ENCODE data around the gene GMDS. TPM values are rescaled to one million over a fixed set of nuclear protein-coding genes. Genes with fewer than 3 reads are reported as not detected.
"Not testable (repeated sequence)": the region's sequence is repeated elsewhere in the genome, so short reads cannot be mapped to it uniquely, and the experiment has no call there.

GMDS gene
- total and polyA plus RNA-seq, 2 donors: 19.9 to 28.4 TPM

DNA sequence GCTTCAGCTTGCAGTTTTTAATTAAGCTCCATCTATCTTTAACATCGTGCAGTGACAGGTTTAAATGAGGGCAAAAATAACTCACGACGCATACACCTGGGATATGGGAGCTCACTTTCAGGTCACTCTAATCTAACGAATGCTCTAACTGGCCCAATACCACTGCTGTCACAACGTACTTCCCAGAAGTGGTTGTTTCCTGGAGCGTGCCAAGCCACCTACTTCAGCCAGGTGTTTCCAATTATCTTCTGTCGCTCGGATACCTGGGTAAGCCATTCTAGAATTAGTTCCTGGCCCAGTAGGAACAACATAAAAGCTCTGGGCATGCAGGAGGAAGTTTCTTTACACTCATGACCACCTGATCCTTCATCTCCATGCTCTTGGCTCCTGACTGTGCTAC lies 488.3 kb downstream of the GMDS start:
- H3K4me1 ChIP-seq (ENCODE audit: control insufficient read depth in 2 of 2, insufficient read depth in 2 of 2, low read length in 2 of 2): no peaks in the 10 kb centered on the region
- no peaks in the 10 kb centered on the region for H3K36me3 ChIP-seq (ENCODE audit: control insufficient read depth in 2 of 2, insufficient read depth in 2 of 2, low read length in 1 of 2)
- 95% methylated on average over 8 of the region's 8 CpGs for WGBS
- no peak overlapping the region for H3K4me3 ChIP-seq (ENCODE audit: low read length in 2 of 2)
- no peak for DNase-seq (ENCODE audit: low read depth in 6 of 9, low spot score in 9 of 9)
- H3K27ac ChIP-seq (ENCODE audit: low read depth in 1 of 2, low read length in 1 of 2): no peak overlapping the region
- no peaks in the 10 kb centered on the region for H3K9me3 ChIP-seq (ENCODE audit: control insufficient read depth in 2 of 2, insufficient read depth in 1 of 2, low read length in 1 of 2)
- H3K27me3 ChIP-seq (ENCODE audit: control insufficient read depth in 2 of 2, insufficient read depth in 1 of 2, low read length in 1 of 2): no peaks in the 10 kb centered on the region

DNA sequence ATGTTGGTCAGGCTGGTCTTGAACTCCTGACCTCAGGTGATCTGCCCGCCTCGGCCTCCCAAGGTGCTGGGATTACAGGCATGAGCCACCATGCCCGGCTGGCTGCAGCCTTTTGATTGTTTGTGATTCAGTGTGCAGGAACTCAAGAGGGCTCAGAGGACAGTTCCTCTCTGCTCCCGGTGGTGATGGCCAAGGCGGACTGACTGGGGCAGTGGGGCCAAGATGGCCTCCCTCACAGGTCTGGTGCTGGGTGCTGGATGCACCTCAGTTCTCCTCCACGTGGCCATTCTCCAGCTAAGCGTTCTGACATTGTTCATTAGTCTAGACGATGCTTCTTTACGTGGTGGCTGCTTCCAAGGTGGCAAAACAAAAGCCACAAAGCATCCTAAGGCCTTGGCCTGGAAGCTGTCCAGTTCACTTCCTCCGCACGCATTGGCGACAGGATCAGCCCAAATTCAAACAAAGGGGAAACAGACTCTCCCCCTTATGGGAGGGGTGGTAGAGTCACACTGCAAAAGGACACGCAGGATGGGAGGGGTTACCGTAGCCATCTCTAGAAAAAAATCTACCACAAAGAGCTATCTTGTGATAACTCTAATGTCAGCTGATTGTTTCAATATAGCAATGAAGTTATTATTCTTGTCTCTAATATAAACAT lies 488.8 kb downstream of the GMDS start:
- no peaks in the 10 kb centered on the region for H3K27me3 ChIP-seq (ENCODE audit: control insufficient read depth in 2 of 2, insufficient read depth in 1 of 2, low read length in 1 of 2)
- H3K9me3 ChIP-seq (ENCODE audit: control insufficient read depth in 2 of 2, insufficient read depth in 1 of 2, low read length in 1 of 2): no peaks in the 10 kb centered on the region
- DNase-seq (ENCODE audit: low read depth in 6 of 9, low spot score in 9 of 9): no peak
- H3K36me3 ChIP-seq (ENCODE audit: control insufficient read depth in 2 of 2, insufficient read depth in 2 of 2, low read length in 1 of 2): no peaks in the 10 kb centered on the region
- no peak overlapping the region for H3K4me3 ChIP-seq (ENCODE audit: low read length in 2 of 2)
- no peaks in the 10 kb centered on the region for H3K4me1 ChIP-seq (ENCODE audit: control insufficient read depth in 2 of 2, insufficient read depth in 2 of 2, low read length in 2 of 2)
- 90% methylated on average over 14 of the region's 14 CpGs for WGBS
- H3K27ac ChIP-seq (ENCODE audit: low read depth in 1 of 2, low read length in 1 of 2): no peak overlapping the region

DNA sequence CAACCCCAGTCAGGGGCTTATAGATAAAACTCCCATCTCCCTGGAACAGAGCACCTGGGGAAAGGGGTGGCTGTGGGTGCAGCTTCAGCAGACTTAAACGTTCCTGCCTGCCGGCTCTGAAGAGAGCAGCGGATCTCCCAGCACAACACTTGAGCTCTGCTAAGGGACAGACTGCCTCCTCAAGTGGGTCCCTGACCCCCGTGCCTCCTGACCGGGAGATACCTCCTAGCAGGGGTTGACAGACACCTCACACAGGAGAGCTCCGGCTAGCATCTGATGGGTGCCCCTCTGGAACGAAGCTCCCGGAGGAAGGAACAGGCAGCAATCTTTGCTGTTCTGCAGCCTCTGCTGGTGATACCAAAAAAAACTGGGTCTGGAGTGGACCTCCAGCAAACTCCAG lies 494.3 kb downstream of the GMDS start:
- H3K27ac ChIP-seq (ENCODE audit: low read depth in 1 of 2, low read length in 1 of 2); H3K27me3 ChIP-seq (ENCODE audit: control insufficient read depth in 2 of 2, insufficient read depth in 1 of 2, low read length in 1 of 2); H3K4me3 ChIP-seq (ENCODE audit: low read length in 2 of 2); H3K36me3 ChIP-seq (ENCODE audit: control insufficient read depth in 2 of 2, insufficient read depth in 2 of 2, low read length in 1 of 2); H3K9me3 ChIP-seq (ENCODE audit: control insufficient read depth in 2 of 2, insufficient read depth in 1 of 2, low read length in 1 of 2); DNase-seq (ENCODE audit: low read depth in 6 of 9, low spot score in 9 of 9); H3K4me1 ChIP-seq (ENCODE audit: control insufficient read depth in 2 of 2, insufficient read depth in 2 of 2, low read length in 2 of 2): not testable (repeated sequence)
- 98% methylated on average over 8 of the region's 8 CpGs for WGBS

- Histone ChIP-seq H3K4me3 (ENCODE audit: low read length in 2 of 2) (no peak overlapping the region), H3K27ac (ENCODE audit: low read depth in 1 of 2, low read length in 1 of 2) (no peak overlapping the region)
- WGBS: 97% methylated on average over 6 of the region's 6 CpGs
Observed at GRCh38 chr6:1749041-1749440, 496.4 kb downstream of the GMDS start.

DNA sequence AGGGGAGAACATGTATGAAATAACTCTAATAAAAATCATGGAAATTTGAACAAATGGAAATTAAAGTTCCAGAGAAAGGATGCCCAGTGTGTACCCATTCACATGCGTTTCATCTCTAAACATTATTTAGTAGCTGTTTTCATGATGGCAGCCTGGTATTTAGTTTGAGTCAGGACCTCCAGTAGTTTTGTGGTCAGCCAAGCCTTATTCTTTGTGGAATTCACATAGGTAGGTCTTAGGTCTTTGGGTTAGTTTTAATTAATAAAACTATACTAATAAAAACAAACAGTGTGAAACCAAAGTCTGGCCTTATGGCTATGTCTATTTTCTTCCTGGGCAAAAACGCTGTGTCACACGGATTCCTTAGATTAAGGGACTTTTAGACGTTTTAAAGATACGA lies 497.9 kb downstream of the GMDS start:
- Histone ChIP-seq H3K4me1 (ENCODE audit: control insufficient read depth in 2 of 2, insufficient read depth in 2 of 2, low read length in 2 of 2) (no peaks in the 10 kb centered on the region), H3K36me3 (ENCODE audit: control insufficient read depth in 2 of 2, insufficient read depth in 2 of 2, low read length in 1 of 2) (no peaks in the 10 kb centered on the region), H3K9me3 (ENCODE audit: control insufficient read depth in 2 of 2, insufficient read depth in 1 of 2, low read length in 1 of 2) (no peaks in the 10 kb centered on the region), H3K27ac (ENCODE audit: low read depth in 1 of 2, low read length in 1 of 2) (no peak overlapping the region), H3K27me3 (ENCODE audit: control insufficient read depth in 2 of 2, insufficient read depth in 1 of 2, low read length in 1 of 2) (no peaks in the 10 kb centered on the region), H3K4me3 (ENCODE audit: low read length in 2 of 2) (no peak overlapping the region)
- WGBS: 76% methylated on average over 5 of the region's 5 CpGs
- no peak for DNase-seq (ENCODE audit: low read depth in 6 of 9, low spot score in 9 of 9)

More at GRCh38 chr6:1749041-1749440, 496.4 kb downstream of the GMDS start:
- no peaks in the 10 kb centered on the region for H3K4me1 ChIP-seq (ENCODE audit: control insufficient read depth in 2 of 2, insufficient read depth in 2 of 2, low read length in 2 of 2)
- H3K27me3 ChIP-seq (ENCODE audit: control insufficient read depth in 2 of 2, insufficient read depth in 1 of 2, low read length in 1 of 2): no peaks in the 10 kb centered on the region
- DNase-seq (ENCODE audit: low read depth in 6 of 9, low spot score in 9 of 9): no peak
- no peaks in the 10 kb centered on the region for H3K36me3 ChIP-seq (ENCODE audit: control insufficient read depth in 2 of 2, insufficient read depth in 2 of 2, low read length in 1 of 2)
- no peaks in the 10 kb centered on the region for H3K9me3 ChIP-seq (ENCODE audit: control insufficient read depth in 2 of 2, insufficient read depth in 1 of 2, low read length in 1 of 2)

DNA sequence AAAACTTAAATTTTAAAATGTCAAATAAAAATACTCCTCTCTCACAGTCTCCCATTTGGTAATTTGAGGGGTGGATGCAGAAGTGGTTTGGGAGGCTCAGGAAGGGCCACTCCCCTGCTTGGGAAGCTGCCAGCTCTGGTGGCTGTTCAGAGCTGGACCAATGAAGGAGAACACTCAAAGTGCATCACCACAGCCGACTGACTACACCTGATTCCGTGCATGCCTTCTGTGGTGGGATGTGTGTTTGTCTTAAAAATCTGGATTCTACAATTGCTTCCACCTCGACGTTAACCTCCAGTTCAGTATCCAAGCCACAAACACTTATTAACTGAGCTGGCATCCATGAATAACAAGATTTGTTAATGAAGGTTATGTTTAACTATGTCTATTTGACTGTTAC lies 498.4 kb downstream of the GMDS start:
- 94% methylated on average over 4 of the region's 4 CpGs for WGBS
- no peaks in the 10 kb centered on the region for H3K4me1 ChIP-seq (ENCODE audit: control insufficient read depth in 2 of 2, insufficient read depth in 2 of 2, low read length in 2 of 2)
- H3K9me3 ChIP-seq (ENCODE audit: control insufficient read depth in 2 of 2, insufficient read depth in 1 of 2, low read length in 1 of 2): no peaks in the 10 kb centered on the region
- DNase-seq (ENCODE audit: low read depth in 6 of 9, low spot score in 9 of 9): no peak
- H3K27me3 ChIP-seq (ENCODE audit: control insufficient read depth in 2 of 2, insufficient read depth in 1 of 2, low read length in 1 of 2): no peaks in the 10 kb centered on the region
- H3K27ac ChIP-seq (ENCODE audit: low read depth in 1 of 2, low read length in 1 of 2): no peak overlapping the region
- H3K4me3 ChIP-seq (ENCODE audit: low read length in 2 of 2): no peak overlapping the region
- H3K36me3 ChIP-seq (ENCODE audit: control insufficient read depth in 2 of 2, insufficient read depth in 2 of 2, low read length in 1 of 2): no peaks in the 10 kb centered on the region

DNA sequence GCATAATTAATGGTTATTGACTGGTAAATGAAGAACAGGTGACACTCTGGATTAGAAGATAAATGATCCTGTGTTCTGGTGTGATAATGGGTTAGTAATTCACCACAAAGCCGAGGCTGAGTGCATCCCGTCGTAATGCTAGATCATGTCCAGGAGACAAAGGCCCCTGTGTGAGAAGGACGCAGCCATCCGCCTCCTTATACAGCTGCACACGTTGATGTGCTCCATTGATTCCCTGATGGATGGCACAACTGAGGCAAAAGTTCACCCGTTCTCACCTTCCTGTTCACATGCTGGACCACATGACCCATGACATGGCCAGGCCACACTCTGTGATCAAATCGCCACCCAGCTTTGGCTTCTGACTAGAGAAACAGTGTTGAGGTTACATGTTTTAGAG lies 499.6 kb downstream of the GMDS start:
- Histone ChIP-seq H3K9me3 (ENCODE audit: control insufficient read depth in 2 of 2, insufficient read depth in 1 of 2, low read length in 1 of 2) (no peaks in the 10 kb centered on the region), H3K4me1 (ENCODE audit: control insufficient read depth in 2 of 2, insufficient read depth in 2 of 2, low read length in 2 of 2) (no peaks in the 10 kb centered on the region), H3K4me3 (ENCODE audit: low read length in 2 of 2) (no peak overlapping the region), H3K27ac (ENCODE audit: low read depth in 1 of 2, low read length in 1 of 2) (no peak overlapping the region), H3K36me3 (ENCODE audit: control insufficient read depth in 2 of 2, insufficient read depth in 2 of 2, low read length in 1 of 2) (no peaks in the 10 kb centered on the region), H3K27me3 (ENCODE audit: control insufficient read depth in 2 of 2, insufficient read depth in 1 of 2, low read length in 1 of 2) (no peaks in the 10 kb centered on the region)
- DNase-seq (ENCODE audit: low read depth in 6 of 9, low spot score in 9 of 9): no peak
- WGBS: 98% methylated on average over 8 of the region's 8 CpGs

DNA sequence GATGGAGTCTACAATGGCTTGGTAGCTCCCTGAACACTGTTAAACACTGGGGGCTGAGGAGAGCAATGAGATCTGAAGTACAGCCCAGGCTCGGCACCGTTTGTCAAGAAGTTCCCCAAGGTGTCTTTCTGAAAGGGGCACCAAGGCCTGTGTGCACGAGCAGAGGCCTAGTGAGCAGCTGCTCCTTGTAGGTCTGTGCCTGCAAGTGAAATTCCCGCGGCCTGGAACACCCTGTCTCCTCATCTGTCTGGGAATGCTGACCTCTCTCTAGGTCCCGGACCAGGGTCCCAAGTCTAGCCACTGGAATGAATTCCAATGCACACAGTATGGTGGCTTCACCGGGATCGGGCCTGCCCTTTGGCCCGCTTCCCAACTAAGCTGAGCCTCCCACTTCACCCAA lies 500.9 kb downstream of the GMDS start:
- WGBS: 98% methylated on average over 9 of the region's 9 CpGs
- H3K4me3 ChIP-seq (ENCODE audit: low read length in 2 of 2): no peak overlapping the region
- no peaks in the 10 kb centered on the region for H3K36me3 ChIP-seq (ENCODE audit: control insufficient read depth in 2 of 2, insufficient read depth in 2 of 2, low read length in 1 of 2)
- no peak overlapping the region for H3K27ac ChIP-seq (ENCODE audit: low read depth in 1 of 2, low read length in 1 of 2)
- no peaks in the 10 kb centered on the region for H3K9me3 ChIP-seq (ENCODE audit: control insufficient read depth in 2 of 2, insufficient read depth in 1 of 2, low read length in 1 of 2)
- H3K27me3 ChIP-seq (ENCODE audit: control insufficient read depth in 2 of 2, insufficient read depth in 1 of 2, low read length in 1 of 2): no peaks in the 10 kb centered on the region
- H3K4me1 ChIP-seq (ENCODE audit: control insufficient read depth in 2 of 2, insufficient read depth in 2 of 2, low read length in 2 of 2): no peaks in the 10 kb centered on the region
- DNase-seq (ENCODE audit: low read depth in 6 of 9, low spot score in 9 of 9): no peak

GRCh38 chr6:1739680-1740079 lies 505.7 kb downstream of the GMDS start:
- DNase-seq (ENCODE audit: low read depth in 6 of 9, low spot score in 9 of 9): no peak
- WGBS: 97% methylated on average over 2 of the region's 2 CpGs
- Histone ChIP-seq H3K4me1 (ENCODE audit: control insufficient read depth in 2 of 2, insufficient read depth in 2 of 2, low read length in 2 of 2) (peaks cover 0 to 5% of the 10 kb centered on the region in 2 donors), H3K9me3 (ENCODE audit: control insufficient read depth in 2 of 2, insufficient read depth in 1 of 2, low read length in 1 of 2) (no peaks in the 10 kb centered on the region), H3K27me3 (ENCODE audit: control insufficient read depth in 2 of 2, insufficient read depth in 1 of 2, low read length in 1 of 2) (no peaks in the 10 kb centered on the region), H3K36me3 (ENCODE audit: control insufficient read depth in 2 of 2, insufficient read depth in 2 of 2, low read length in 1 of 2) (no peaks in the 10 kb centered on the region), H3K27ac (ENCODE audit: low read depth in 1 of 2, low read length in 1 of 2) (no peak overlapping the region), H3K4me3 (ENCODE audit: low read length in 2 of 2) (no peak overlapping the region)
